ENCODE results near the gene CACNA2D3.
"Not testable (repeated sequence)": the region's sequence is repeated elsewhere in the genome, so short reads cannot be mapped to it uniquely, and the experiment has no call there.

The CACNA2D3 gene

DNA sequence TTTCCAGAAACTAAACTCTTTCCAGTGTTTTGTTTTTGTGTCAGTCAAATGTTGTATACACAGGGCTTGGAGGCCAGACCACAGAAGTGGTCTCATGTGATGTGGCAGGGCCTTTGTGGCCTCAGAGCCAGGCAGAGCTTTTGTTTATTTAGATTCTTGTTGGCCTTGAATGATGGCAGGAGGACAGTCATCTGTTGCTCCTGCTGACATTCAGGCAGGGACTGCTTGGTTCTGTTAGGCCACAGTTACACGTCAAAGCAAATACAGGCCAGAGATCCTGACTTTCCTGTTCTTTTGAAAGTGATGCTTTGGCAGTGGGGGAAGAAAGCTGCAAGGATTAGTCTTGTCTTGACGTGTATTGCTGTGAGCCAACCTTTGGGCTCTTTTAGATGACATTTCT lies 325.1 kb downstream of the CACNA2D3 start:
- TF ChIP-seq CTCF (conservative IDR thresholded peaks at IDR 0.05; ENCODE audit: low read length), result no peak
- no peak for DNase-seq (ENCODE audit: low read depth)
- H3K4me3 ChIP-seq (ENCODE audit: low read length), result no peak overlapping the region

DNA sequence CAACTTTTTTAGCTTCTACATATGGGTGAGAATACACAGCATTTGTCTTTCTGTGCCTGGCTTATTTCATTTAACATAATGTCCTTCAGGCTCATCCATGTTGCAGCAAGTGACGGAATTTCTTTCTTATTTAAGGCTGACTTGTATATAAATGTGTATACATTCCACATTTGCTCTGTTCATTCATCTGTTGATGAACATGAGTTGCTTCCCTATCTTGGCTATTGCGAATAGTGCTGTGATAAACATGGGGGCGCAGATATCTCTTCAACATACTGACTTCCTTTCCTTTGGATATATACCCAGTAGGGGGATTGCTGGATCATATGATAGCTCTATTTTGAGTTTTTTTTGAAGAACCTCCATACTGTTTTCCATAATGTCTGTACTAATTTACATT lies 332.5 kb downstream of the CACNA2D3 start:
- DNase-seq (ENCODE audit: low read depth), result no peak
- no peak overlapping the region for H3K4me3 ChIP-seq (ENCODE audit: low read length)
- TF ChIP-seq CTCF (conservative IDR thresholded peaks at IDR 0.05; ENCODE audit: low read length), result no peak

GRCh38 chr3:54458357-54458756 lies 336.0 kb downstream of the CACNA2D3 start:
- no peak for TF ChIP-seq CTCF (conservative IDR thresholded peaks at IDR 0.05; ENCODE audit: low read length)
- no peak for DNase-seq (ENCODE audit: low read depth)
- H3K4me3 ChIP-seq (ENCODE audit: low read length), result no peak overlapping the region

DNA sequence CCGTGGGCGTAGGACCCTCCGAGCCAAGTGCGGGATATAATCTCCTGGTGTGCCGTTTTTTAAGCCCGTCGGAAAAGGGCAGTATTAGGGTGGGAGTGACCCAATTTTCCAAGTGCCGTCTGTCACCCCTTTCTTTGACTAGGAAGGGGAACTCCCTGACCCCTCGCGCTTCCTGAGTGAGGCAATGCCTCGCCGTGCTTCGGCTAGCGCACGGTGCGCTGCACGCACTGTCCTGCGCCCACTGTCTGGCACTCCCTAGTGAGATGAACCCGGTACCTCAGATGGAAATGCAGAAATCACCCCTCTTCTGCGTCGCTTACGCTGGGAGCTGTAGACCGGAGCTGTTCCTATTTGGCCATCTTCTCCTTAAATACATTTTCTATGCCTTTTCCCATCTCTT lies 342.2 kb downstream of the CACNA2D3 start:
- not testable (repeated sequence) for DNase-seq (ENCODE audit: low read depth); H3K4me3 ChIP-seq (ENCODE audit: low read length)

GRCh38 chr3:54476891-54477290 lies 354.5 kb downstream of the CACNA2D3 start:
- H3K4me3 ChIP-seq (ENCODE audit: low read length), result no peak overlapping the region
- TF ChIP-seq CTCF (conservative IDR thresholded peaks at IDR 0.05; ENCODE audit: low read length), result no peak
- no peak for DNase-seq (ENCODE audit: low read depth)

- no peak for TF ChIP-seq CTCF (conservative IDR thresholded peaks at IDR 0.05; ENCODE audit: low read length)
- H3K4me3 ChIP-seq (ENCODE audit: low read length), result no peak overlapping the region
- no peak for DNase-seq (ENCODE audit: low read depth)
Measured at GRCh38 chr3:54481606-54482365, 359.4 kb downstream of the CACNA2D3 start.

GRCh38 chr3:54484334-54484733 lies 362.0 kb downstream of the CACNA2D3 start:
- DNase-seq (ENCODE audit: low read depth), result no peak
- no peak overlapping the region for H3K4me3 ChIP-seq (ENCODE audit: low read length)
- TF ChIP-seq CTCF (conservative IDR thresholded peaks at IDR 0.05; ENCODE audit: low read length), result no peak
